ENCODE results near the gene MYO1H. TPM values are rescaled to one million over a fixed set of nuclear protein-coding genes. Genes with fewer than 3 reads are reported as not detected.

Gene MYO1H
- total RNA-seq, 1 donor from 2014 or later: not detected

- no peak for DNase-seq (ENCODE audit: low spot score)
- no peak overlapping the region for H2AFZ ChIP-seq (replicated peaks)
- H3K4me3 Mint-ChIP-seq: no peak overlapping the region
- H3K9ac ChIP-seq: no peak overlapping the region
- no peaks in the 10 kb centered on the region for H3K9me3 Mint-ChIP-seq
- no peaks in the 10 kb centered on the region for H3K27me3 Mint-ChIP-seq (ENCODE audit: insufficient read depth, low read depth)
- H3F3A ChIP-seq (ENCODE audit: low read depth): no peaks in the 10 kb centered on the region
- no peaks in the 10 kb centered on the region for H3K27me3 ChIP-seq
- TF ChIP-seq EZH2phosphoT487 (IDR thresholded peaks at IDR 0.05) (no peak), CTCF (IDR thresholded peaks at IDR 0.05) (no peak), EZH2 (IDR thresholded peaks at IDR 0.05) (no peak)
- no peak overlapping the region for H3K4me3 ChIP-seq
- H3K36me3 ChIP-seq: no peaks in the 10 kb centered on the region
- no peaks in the 10 kb centered on the region for H3K9me3 ChIP-seq (ENCODE audit: low read depth)
- no peaks in the 10 kb centered on the region for H4K20me1 ChIP-seq (ENCODE audit: low read depth)
- no peaks in the 10 kb centered on the region for H3K79me2 ChIP-seq (ENCODE audit: low read depth)
- no peaks in the 10 kb centered on the region for H3K4me1 ChIP-seq
- peaks cover 26% of the 10 kb centered on the region for H3K36me3 Mint-ChIP-seq
- no peaks in the 10 kb centered on the region for H3K4me1 Mint-ChIP-seq
- no peak overlapping the region for H3K4me2 ChIP-seq
- H3K27ac ChIP-seq: no peak overlapping the region
- no peak overlapping the region for H3K27ac Mint-ChIP-seq
These were observed 145.4 kb downstream of the MYO1H start for GRCh38 chr12:109493090-109493489.

GRCh38 chr12:109493938-109494337 lies 146.2 kb downstream of the MYO1H start:
- Histone ChIP-seq H3K9ac (no peak overlapping the region), H3K27me3 (no peaks in the 10 kb centered on the region)

DNA sequence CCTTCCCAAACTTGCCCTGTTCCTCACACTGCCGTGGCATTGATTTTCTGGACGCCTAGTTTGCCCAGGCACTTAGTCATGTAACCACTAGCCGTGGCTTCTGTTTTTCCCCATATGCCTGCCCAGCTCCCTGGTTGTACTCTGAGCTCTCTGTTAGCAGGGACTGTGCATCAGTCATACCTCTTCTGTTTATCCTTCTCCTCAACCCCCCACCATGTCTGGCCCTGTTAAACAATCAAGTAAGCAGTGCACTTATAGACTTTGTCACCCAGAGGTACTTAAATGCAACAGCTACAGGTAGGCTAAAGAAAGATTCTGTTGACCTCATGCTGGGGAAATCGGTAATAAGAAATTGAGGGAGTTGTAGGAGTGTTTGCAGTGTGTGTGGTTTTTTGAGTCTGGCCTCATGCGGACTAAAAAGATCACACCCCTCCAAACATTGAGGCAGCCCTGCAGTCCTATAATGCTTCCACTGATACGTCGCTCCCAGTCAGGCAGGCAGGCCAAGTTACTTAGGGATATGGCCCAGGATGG lies 146.7 kb downstream of the MYO1H start:
- no peaks in the 10 kb centered on the region for H3K4me1 Mint-ChIP-seq
- DNase-seq (ENCODE audit: low spot score): no peak
- Histone ChIP-seq H3K27ac (no peak overlapping the region), H3K9me3 (ENCODE audit: low read depth) (no peaks in the 10 kb centered on the region), H3F3A (ENCODE audit: low read depth) (no peaks in the 10 kb centered on the region), H2AFZ (replicated peaks) (no peak overlapping the region), H3K36me3 (no peaks in the 10 kb centered on the region), H3K4me1 (no peaks in the 10 kb centered on the region), H3K27me3 (no peaks in the 10 kb centered on the region), H3K4me3 (no peak overlapping the region), H3K9ac (no peak overlapping the region), H3K4me2 (no peak overlapping the region), H4K20me1 (ENCODE audit: low read depth) (no peaks in the 10 kb centered on the region), H3K79me2 (ENCODE audit: low read depth) (no peaks in the 10 kb centered on the region)
- H3K36me3 Mint-ChIP-seq: peaks cover 26% of the 10 kb centered on the region
- no peak overlapping the region for H3K27ac Mint-ChIP-seq
- no peaks in the 10 kb centered on the region for H3K27me3 Mint-ChIP-seq (ENCODE audit: insufficient read depth, low read depth)
- H3K9me3 Mint-ChIP-seq: no peaks in the 10 kb centered on the region
- TF ChIP-seq CTCF (IDR thresholded peaks at IDR 0.05): no peak
- no peak for TF ChIP-seq EZH2phosphoT487 (IDR thresholded peaks at IDR 0.05)
- TF ChIP-seq EZH2 (IDR thresholded peaks at IDR 0.05): no peak
- H3K4me3 Mint-ChIP-seq: no peak overlapping the region

More at GRCh38 chr12:109493938-109494337, 146.2 kb downstream of the MYO1H start:
- H3K27ac ChIP-seq: no peak overlapping the region
- H3K27me3 Mint-ChIP-seq (ENCODE audit: insufficient read depth, low read depth): no peaks in the 10 kb centered on the region
- H3K36me3 ChIP-seq: no peaks in the 10 kb centered on the region
- DNase-seq (ENCODE audit: low spot score): no peak
- H3K36me3 Mint-ChIP-seq: peaks cover 29% of the 10 kb centered on the region
- no peak overlapping the region for H3K27ac Mint-ChIP-seq
- no peaks in the 10 kb centered on the region for H4K20me1 ChIP-seq (ENCODE audit: low read depth)
- H3K9me3 ChIP-seq (ENCODE audit: low read depth): no peaks in the 10 kb centered on the region
- H3K4me3 Mint-ChIP-seq: no peak overlapping the region
- no peaks in the 10 kb centered on the region for H3K4me1 Mint-ChIP-seq
- H2AFZ ChIP-seq (replicated peaks): no peak overlapping the region
- H3F3A ChIP-seq (ENCODE audit: low read depth): no peaks in the 10 kb centered on the region
- TF ChIP-seq CTCF (IDR thresholded peaks at IDR 0.05) (no peak), EZH2 (IDR thresholded peaks at IDR 0.05) (no peak), EZH2phosphoT487 (IDR thresholded peaks at IDR 0.05) (no peak)
- no peak overlapping the region for H3K4me2 ChIP-seq
- H3K4me3 ChIP-seq: no peak overlapping the region
- no peaks in the 10 kb centered on the region for H3K79me2 ChIP-seq (ENCODE audit: low read depth)
- no peaks in the 10 kb centered on the region for H3K4me1 ChIP-seq
- no peaks in the 10 kb centered on the region for H3K9me3 Mint-ChIP-seq

Measured in neural progenitor cell (in vitro differentiated cells).